ENCODE measurements around the gene ANO3. TPM values are rescaled to one million over a fixed set of nuclear protein-coding genes. Genes with fewer than 3 reads are reported as not detected.

The ANO3 gene
- total RNA-seq, 2 experiments from 2014 or later, result not detected

DNA sequence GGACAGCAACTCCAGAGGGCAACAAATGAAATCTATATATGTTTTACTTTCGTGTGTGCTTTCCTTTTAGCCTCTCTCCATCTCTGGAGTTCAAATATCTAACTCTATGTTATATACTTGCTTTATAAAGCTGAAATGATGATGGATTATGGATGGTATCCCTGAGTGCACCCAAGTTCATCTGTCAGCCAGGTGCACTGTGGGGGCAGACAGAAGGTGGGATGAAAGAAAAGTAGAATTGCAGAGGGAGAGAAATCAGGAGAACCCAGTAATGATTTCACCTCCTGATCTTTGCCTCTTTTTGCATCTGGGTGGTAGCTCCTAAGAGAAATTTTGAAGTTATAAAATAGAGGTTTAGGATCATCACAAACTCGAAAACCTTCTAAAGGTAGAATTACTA lies 237.7 kb downstream of the ANO3 start:
- H3K9me3 Mint-ChIP-seq, result peaks cover 2% of the 10 kb centered on the region
- no peak overlapping the region for H3K27ac Mint-ChIP-seq
- no peak overlapping the region for H3K4me3 Mint-ChIP-seq
- no peaks in the 10 kb centered on the region for H3K36me3 Mint-ChIP-seq (ENCODE audit: low read depth)
- CTCF ChIA-PET, result no interaction called here
- H3K4me1 Mint-ChIP-seq (ENCODE audit: low read depth), result no peaks in the 10 kb centered on the region
- no peak for DNase-seq
- no peaks in the 10 kb centered on the region for H3K27me3 Mint-ChIP-seq (ENCODE audit: low read depth)
- intact Hi-C loops (cut with micrococcal nuclease), result no loop called here

- Mint-ChIP-seq H3K9me3 (peaks cover 2% of the 10 kb centered on the region), H3K27me3 (ENCODE audit: low read depth) (no peaks in the 10 kb centered on the region), H3K4me3 (no peak within 1 kb of the TSS), H3K36me3 (ENCODE audit: low read depth) (no peaks in the 10 kb centered on the region), H3K27ac (no peak within 1 kb of the TSS), H3K4me1 (ENCODE audit: low read depth) (no peaks in the 10 kb centered on the region)
- intact Hi-C loops (cut with micrococcal nuclease), result no loop called here
- DNase-seq, result no peak
- CTCF ChIA-PET, result interaction anchor here (0.7 kb wide), 1 partner anchor 1772 kb away, joined by 3 read pairs; no protein-coding TSS in a partner anchor
Observed at GRCh38 chr11:26571861-26572654, 240.1 kb downstream of the ANO3 start, which contains the start of gene MUC15. Gene MUC15, minus strand, starts transcription at chr11:26572263. Its CDS starts 5,169 bp downstream, at chr11:26567094.

- Mint-ChIP-seq H3K27me3 (ENCODE audit: low read depth) (no peaks in the 10 kb centered on the region), H3K4me3 (no peak overlapping the region), H3K27ac (no peak overlapping the region), H3K9me3 (no peaks in the 10 kb centered on the region), H3K36me3 (ENCODE audit: low read depth) (no peaks in the 10 kb centered on the region), H3K4me1 (ENCODE audit: low read depth) (no peaks in the 10 kb centered on the region)
- intact Hi-C loops (cut with micrococcal nuclease), result no loop called here
- DNase-seq, result no peak
- CTCF ChIA-PET, result no interaction called here
Observed at GRCh38 chr11:26572770-26573402, 241.0 kb downstream of the ANO3 start.

GRCh38 chr11:26573896-26574295 lies 242.0 kb downstream of the ANO3 start:
- Mint-ChIP-seq H3K36me3 (ENCODE audit: low read depth) (no peaks in the 10 kb centered on the region), H3K27ac (no peak overlapping the region), H3K4me3 (no peak overlapping the region), H3K27me3 (ENCODE audit: low read depth) (no peaks in the 10 kb centered on the region), H3K9me3 (no peaks in the 10 kb centered on the region), H3K4me1 (ENCODE audit: low read depth) (no peaks in the 10 kb centered on the region)
- CTCF ChIA-PET, result no interaction called here
- intact Hi-C loops (cut with micrococcal nuclease), result no loop called here
- no peak for DNase-seq

DNA sequence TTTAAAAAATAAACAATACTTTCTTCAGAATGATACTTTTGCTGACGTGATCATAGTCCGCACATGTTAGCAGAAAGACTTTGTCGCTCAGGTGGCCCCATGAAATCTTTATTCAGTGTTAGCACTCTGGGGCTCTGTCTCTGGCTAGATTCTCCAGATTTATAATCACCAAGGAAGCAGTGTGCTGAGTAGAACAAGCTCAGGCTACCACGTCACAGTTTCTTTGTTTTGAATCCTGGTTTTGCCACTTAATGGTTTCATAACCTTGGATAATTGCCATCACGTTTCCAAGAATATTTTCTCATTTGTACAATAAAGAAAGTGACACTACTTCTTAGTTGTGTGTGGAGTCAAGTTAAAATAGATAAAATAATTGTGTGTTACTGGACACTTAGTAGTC lies 244.0 kb downstream of the ANO3 start:
- Mint-ChIP-seq H3K4me1 (ENCODE audit: low read depth) (no peaks in the 10 kb centered on the region), H3K36me3 (ENCODE audit: low read depth) (no peaks in the 10 kb centered on the region), H3K9me3 (no peaks in the 10 kb centered on the region), H3K27ac (no peak overlapping the region), H3K4me3 (no peak overlapping the region), H3K27me3 (ENCODE audit: low read depth) (no peaks in the 10 kb centered on the region)
- CTCF ChIA-PET, result no interaction called here
- intact Hi-C loops (cut with micrococcal nuclease), result no loop called here
- no peak for DNase-seq

- no peaks in the 10 kb centered on the region for H3K9me3 Mint-ChIP-seq
Observed at GRCh38 chr11:26578998-26579661, 247.2 kb downstream of the ANO3 start.

GRCh38 chr11:26579683-26580082 lies 247.8 kb downstream of the ANO3 start:
- H3K36me3 Mint-ChIP-seq (ENCODE audit: low read depth), result no peaks in the 10 kb centered on the region
- no peaks in the 10 kb centered on the region for H3K27me3 Mint-ChIP-seq (ENCODE audit: low read depth)
- no peak overlapping the region for H3K4me3 Mint-ChIP-seq
- no peaks in the 10 kb centered on the region for H3K4me1 Mint-ChIP-seq (ENCODE audit: low read depth)
- intact Hi-C loops (cut with micrococcal nuclease), result no loop called here
- no peak for DNase-seq
- H3K27ac Mint-ChIP-seq, result no peak overlapping the region
- CTCF ChIA-PET, result no interaction called here
- no peaks in the 10 kb centered on the region for H3K9me3 Mint-ChIP-seq

More at GRCh38 chr11:26578998-26579661, 247.2 kb downstream of the ANO3 start:
- Mint-ChIP-seq H3K27me3 (ENCODE audit: low read depth) (no peaks in the 10 kb centered on the region), H3K36me3 (ENCODE audit: low read depth) (no peaks in the 10 kb centered on the region), H3K27ac (no peak overlapping the region), H3K4me3 (no peak overlapping the region), H3K4me1 (ENCODE audit: low read depth) (no peaks in the 10 kb centered on the region)
- DNase-seq, result no peak
- intact Hi-C loops (cut with micrococcal nuclease), result no loop called here
- CTCF ChIA-PET, result no interaction called here

DNA sequence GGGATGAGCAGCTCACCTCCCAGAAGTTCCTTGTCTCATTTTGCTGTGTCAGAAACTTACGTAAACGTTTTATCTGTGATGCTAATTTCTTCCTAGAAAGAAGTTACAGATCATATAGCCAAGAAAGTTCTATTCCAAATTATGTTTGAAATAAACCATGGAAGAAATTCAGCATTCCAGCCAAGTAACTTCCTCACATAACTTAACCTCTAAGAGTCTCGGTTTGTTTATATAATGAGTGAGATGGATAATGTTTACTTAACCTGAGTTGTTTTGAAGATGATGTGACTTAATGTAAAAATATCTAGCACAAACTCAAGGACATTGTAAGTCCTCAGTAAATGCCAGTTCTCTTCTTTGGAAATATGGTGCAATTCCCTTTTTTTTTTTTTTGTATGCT lies 249.0 kb downstream of the ANO3 start:
- CTCF ChIA-PET, result no interaction called here
- Mint-ChIP-seq H3K4me3 (no peak overlapping the region), H3K27ac (no peak overlapping the region), H3K9me3 (no peaks in the 10 kb centered on the region), H3K4me1 (ENCODE audit: low read depth) (no peaks in the 10 kb centered on the region), H3K27me3 (ENCODE audit: low read depth) (no peaks in the 10 kb centered on the region), H3K36me3 (ENCODE audit: low read depth) (no peaks in the 10 kb centered on the region)
- intact Hi-C loops (cut with micrococcal nuclease), result no loop called here
- no peak for DNase-seq

GRCh38 chr11:26583550-26583949 lies 251.6 kb downstream of the ANO3 start:
- no peaks in the 10 kb centered on the region for H3K27me3 Mint-ChIP-seq (ENCODE audit: low read depth)
- H3K27ac Mint-ChIP-seq, result no peak overlapping the region
- no peaks in the 10 kb centered on the region for H3K36me3 Mint-ChIP-seq (ENCODE audit: low read depth)
- CTCF ChIA-PET, result no interaction called here
- DNase-seq, result no peak
- no peaks in the 10 kb centered on the region for H3K4me1 Mint-ChIP-seq (ENCODE audit: low read depth)
- no peak overlapping the region for H3K4me3 Mint-ChIP-seq
- intact Hi-C loops (cut with micrococcal nuclease), result no loop called here
- H3K9me3 Mint-ChIP-seq, result peaks cover 3% of the 10 kb centered on the region

DNA sequence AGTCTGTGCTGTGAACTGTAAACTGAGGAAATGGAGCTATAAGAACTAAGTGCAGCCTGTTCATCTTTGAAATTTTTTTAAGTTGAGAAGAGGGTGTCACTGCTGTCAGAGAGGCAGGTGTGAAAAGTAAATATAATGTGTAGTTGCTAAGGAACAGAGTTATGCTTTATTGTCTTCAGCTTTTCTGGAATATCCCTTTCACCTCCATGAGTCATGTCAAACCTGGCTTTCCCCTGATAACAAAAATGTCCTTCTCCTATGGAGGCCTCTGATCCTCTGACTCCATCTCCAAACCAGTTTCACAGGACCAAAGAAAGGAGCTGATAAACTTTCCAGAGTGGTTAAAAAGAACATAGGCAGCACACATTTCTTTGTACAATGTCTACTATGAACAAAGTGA lies 252.9 kb downstream of the ANO3 start:
- intact Hi-C loops (cut with micrococcal nuclease), result no loop called here
- Mint-ChIP-seq H3K36me3 (ENCODE audit: low read depth) (no peaks in the 10 kb centered on the region), H3K4me3 (no peak overlapping the region), H3K27me3 (ENCODE audit: low read depth) (no peaks in the 10 kb centered on the region), H3K9me3 (peaks cover 3% of the 10 kb centered on the region), H3K4me1 (ENCODE audit: low read depth) (no peaks in the 10 kb centered on the region), H3K27ac (no peak overlapping the region)
- CTCF ChIA-PET, result no interaction called here
- DNase-seq, result no peak

DNA sequence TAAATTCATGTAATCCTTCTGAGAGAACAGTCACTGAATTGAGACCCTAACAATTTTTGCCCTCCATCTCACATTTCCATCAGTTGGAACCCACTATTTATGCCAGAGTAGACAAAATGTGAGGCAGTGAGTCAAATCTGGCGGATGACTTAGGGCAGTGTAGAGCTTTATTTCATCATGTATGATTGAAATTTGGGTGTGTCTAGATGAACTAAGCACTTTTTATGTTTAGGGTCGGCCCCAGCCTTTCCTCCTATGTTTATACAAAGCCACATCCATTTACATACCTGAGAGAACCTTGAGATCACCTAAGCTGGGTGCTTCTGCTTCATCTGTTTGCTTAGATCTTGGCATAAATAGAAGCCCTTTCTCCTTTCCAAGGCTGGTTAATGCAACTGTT lies 255.1 kb downstream of the ANO3 start:
- Mint-ChIP-seq H3K36me3 (ENCODE audit: low read depth) (no peaks in the 10 kb centered on the region), H3K27ac (no peak overlapping the region), H3K9me3 (peaks cover 3% of the 10 kb centered on the region), H3K27me3 (ENCODE audit: low read depth) (no peaks in the 10 kb centered on the region), H3K4me3 (no peak overlapping the region), H3K4me1 (ENCODE audit: low read depth) (no peaks in the 10 kb centered on the region)
- no peak for DNase-seq
- CTCF ChIA-PET, result no interaction called here
- intact Hi-C loops (cut with micrococcal nuclease), result no loop called here

DNA sequence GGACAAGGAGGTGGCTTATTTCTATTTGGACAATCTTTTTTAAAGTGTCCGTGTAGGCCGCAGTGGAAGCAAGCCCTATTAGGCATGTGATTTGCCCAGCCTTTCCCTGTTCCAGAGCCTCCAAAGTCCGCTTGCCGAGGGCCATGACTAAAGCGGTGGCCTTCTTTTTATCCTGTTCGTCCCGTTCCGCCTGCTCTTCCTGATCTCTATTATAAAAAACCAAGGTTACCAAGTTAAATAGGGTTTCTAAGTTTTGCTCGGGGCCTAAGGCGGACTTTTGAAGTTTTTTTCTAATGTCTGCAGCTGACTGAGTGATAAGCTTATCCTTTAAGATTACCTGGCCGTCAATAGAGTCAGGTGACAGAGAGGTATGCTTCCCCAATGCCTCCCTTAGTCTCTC lies 261.8 kb downstream of the ANO3 start:
- H3K36me3 Mint-ChIP-seq (ENCODE audit: low read depth), result no peaks in the 10 kb centered on the region
- H3K9me3 Mint-ChIP-seq, result peaks cover 3% of the 10 kb centered on the region
- intact Hi-C loops (cut with micrococcal nuclease), result no loop called here
- DNase-seq, result no peak
- no peak overlapping the region for H3K27ac Mint-ChIP-seq
- H3K27me3 Mint-ChIP-seq (ENCODE audit: low read depth), result no peaks in the 10 kb centered on the region
- no peaks in the 10 kb centered on the region for H3K4me1 Mint-ChIP-seq (ENCODE audit: low read depth)
- CTCF ChIA-PET, result no interaction called here
- H3K4me3 Mint-ChIP-seq, result no peak overlapping the region

Data from activated naive CD4-positive, alpha-beta T cell treated with anti-CD3 and anti-CD28 coated beads for 36 hours (primary cell).